NB4 (cell line): ENCODE measurements around the gene UBL4B.

Experiments
- DNase-seq: peaks from one replicate; pipeline ENCODE4 v3.0.0; 2010; ENCODE audit warnings: low read depth
- H3K4me3 ChIP-seq: one replicate; pipeline ENCODE4 v1.5.1; 2011; ENCODE audit warnings: mild to moderate bottlenecking, low read depth, low read length, moderate library complexity
- CTCF ChIP-seq: IDR thresholded peaks from one replicate; pipeline ENCODE4 v1.5.1; 2012; ENCODE audit warnings: low read depth, low read length
- MAX ChIP-seq: IDR thresholded peaks from 2 replicates; pipeline ENCODE4 v1.6.1; 2011; ENCODE audit warnings: low read depth, low read length
- MYC ChIP-seq: IDR thresholded peaks from 2 replicates; pipeline ENCODE4 v1.6.1; 2011; ENCODE audit warnings: low read depth, low read length
- POLR2A ChIP-seq: IDR thresholded peaks from 2 replicates; pipeline ENCODE4 v1.6.1; 2011; ENCODE audit warnings: mild to moderate bottlenecking; ENCODE audit not compliant: insufficient read length; ENCODE audit errors: extremely low read depth

UBL4B gene

GRCh38 chr1:110067893-110068645 is 44.2 kb upstream of the UBL4B start:
- H3K4me3 ChIP-seq: no peak overlapping the region
- TF ChIP-seq MYC (no peak), CTCF (no peak), POLR2A (no peak), MAX (no peak)
- DNase-seq: no peak

- TF ChIP-seq MAX: no peak
- TF ChIP-seq CTCF: no peak
- no peak for TF ChIP-seq POLR2A
- no peak for TF ChIP-seq MYC
- DNase-seq: no peak
- H3K4me3 ChIP-seq: no peak overlapping the region
These were observed 43.4 kb upstream of the UBL4B start for GRCh38 chr1:110068646-110069403.

- no peak for DNase-seq
- TF ChIP-seq CTCF: no peak
- no peak for TF ChIP-seq MAX
- no peak for TF ChIP-seq POLR2A
- TF ChIP-seq MYC: no peak
- no peak overlapping the region for H3K4me3 ChIP-seq
These were observed 42.6 kb upstream of the UBL4B start for GRCh38 chr1:110069404-110070281.

GRCh38 chr1:110070282-110070669 is 42.0 kb upstream of the UBL4B start:
- no peak overlapping the region for H3K4me3 ChIP-seq
- TF ChIP-seq POLR2A: no peak
- no peak for TF ChIP-seq MAX
- TF ChIP-seq CTCF: no peak
- no peak for TF ChIP-seq MYC
- no peak for DNase-seq

GRCh38 chr1:110070671-110071242 is 41.5 kb upstream of the UBL4B start, which contains the start of gene ALX3:
Gene ALX3, minus strand, starts transcription at chr1:110070672. Its CDS starts 60 bp downstream, at chr1:110070612.
- H3K4me3 ChIP-seq: no peak within 1 kb of the TSS
- TF ChIP-seq POLR2A (no peak), MAX (no peak), CTCF (no peak), MYC (no peak)

More at GRCh38 chr1:110070671-110071242, 41.5 kb upstream of the UBL4B start, which contains the start of gene ALX3:
- no peak for DNase-seq
